ENCODE measurements around the gene SUPT6H.
"Not testable (repeated sequence)": the region's sequence is repeated elsewhere in the genome, so short reads cannot be mapped to it uniquely, and the experiment has no call there.

SUPT6H gene

GRCh38 chr17:28722417-28723158 is 60.6 kb downstream of the SUPT6H start:
- no peak for DNase-seq

- DNase-seq, result no peak
Measured at GRCh38 chr17:28723159-28723835, 61.3 kb downstream of the SUPT6H start.

DNA sequence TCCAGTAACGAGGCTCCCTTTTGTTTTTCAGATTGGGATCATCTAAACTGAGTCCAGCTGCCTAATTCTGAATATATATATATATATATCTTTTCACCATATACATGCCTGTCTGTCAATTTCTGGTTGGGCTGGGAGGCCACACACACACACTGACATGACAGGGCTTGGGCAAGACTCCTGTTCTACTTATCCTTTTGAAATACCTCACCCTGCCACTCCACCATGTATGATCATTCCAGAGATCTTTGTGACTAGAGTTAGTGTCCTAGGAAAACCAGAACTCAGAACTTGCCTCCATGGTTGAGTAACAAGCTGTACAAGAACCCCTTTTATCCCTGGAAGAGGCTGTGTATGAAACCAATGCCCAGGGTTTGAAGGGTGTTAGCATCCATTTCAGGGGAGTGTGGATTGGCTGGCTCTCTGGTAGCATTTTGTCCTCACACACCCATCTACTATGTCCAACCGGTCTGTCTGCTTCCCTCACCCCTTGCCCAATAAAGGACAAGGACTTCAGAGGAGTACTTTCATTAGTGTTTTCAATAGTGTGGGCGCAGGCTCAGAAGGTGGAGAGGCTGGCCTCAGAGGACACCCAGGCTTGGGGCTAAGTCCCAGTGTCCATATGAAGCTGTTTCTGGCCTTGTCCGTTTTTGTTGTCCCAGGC is 62.0 kb downstream of the SUPT6H start:
- DNase-seq, result not testable (repeated sequence)

GRCh38 chr17:28724500-28725165 is 62.6 kb downstream of the SUPT6H start:
- no peak for DNase-seq

- no peak for DNase-seq
Measured at GRCh38 chr17:28725166-28725659, 63.2 kb downstream of the SUPT6H start.

GRCh38 chr17:28725660-28726225 is 63.7 kb downstream of the SUPT6H start:
- DNase-seq, result no peak

DNA sequence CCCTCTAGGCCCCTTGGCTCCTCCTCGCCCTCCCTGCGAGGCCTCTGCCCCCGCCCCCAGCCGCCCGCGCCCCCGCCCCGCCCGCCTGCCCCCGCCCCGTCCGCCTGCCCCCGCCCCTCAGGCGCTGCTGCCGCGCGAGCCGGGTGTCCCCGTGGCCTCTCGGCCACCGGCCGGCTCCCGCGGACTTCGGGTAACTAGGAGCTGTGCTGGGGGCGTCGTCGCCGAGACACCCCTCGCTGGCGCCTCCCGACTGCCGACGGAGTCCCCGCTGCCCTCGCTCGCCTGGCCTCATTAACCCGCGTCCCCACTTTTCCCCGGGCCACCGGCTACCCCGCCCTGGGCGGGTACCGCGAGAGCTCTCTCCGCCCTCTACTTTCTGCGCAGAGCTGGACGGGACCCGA is 64.2 kb downstream of the SUPT6H start, which contains the start of gene TLCD1:
Gene TLCD1 (minus strand): TSS at position 8 of the 401 bp plus-strand sequence. CDS start 136 bp downstream, outside the sequence.
- peak; percentile 55 for DNase-seq

GRCh38 chr17:28726627-28727491 is 64.9 kb downstream of the SUPT6H start:
- peak; percentile 69 for DNase-seq

DNA sequence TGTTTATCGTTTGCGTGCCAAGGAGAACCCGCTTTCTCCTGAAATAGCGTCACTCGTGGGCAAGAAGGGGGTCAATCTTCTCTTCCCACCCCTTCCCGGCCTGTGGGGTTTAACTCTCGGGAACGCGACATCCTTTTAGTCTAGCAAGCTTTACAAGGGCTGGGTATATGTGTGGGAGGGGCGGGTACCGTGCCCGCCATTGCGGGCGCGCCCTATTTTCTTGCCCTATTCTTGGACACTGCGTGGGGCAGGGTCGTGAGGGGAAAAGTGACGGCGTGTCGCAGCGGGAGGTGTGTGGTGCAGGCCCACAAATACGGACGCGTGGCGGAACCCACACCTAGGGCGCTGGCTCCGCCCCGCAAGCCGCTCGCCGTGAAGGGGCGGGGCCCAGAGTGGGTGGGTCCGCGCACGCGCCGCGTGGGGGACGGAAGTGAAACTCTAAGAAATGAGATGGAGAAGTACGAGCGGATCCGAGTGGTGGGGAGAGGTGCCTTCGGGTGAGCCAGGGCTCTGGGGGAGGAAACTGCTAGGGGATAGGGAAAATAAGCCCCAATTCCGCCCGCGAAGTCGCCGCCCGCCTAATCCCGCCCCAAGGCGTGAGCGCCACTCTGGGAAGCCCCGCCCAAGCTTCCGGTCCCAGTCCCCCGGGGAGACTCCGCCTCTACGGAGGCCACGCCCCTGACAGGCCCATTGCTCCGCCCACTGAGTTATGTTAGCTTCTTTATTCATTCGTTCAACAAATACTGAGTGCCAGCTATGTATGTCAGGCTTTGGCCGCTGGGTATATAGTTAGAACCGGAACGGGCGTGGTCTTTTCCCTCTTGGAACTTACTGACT is 66.6 kb downstream of the SUPT6H start, which contains the start of gene NEK8:
Gene NEK8 (plus strand): TSS at position 425 of the 837 bp plus-strand sequence. CDS start 26 bp downstream, at position 451.
- peak; percentile 82 for DNase-seq

GRCh38 chr17:28729950-28730330 is 67.9 kb downstream of the SUPT6H start:
- DNase-seq, result no peak

- DNase-seq, result no peak
Measured at GRCh38 chr17:28733346-28733745, 71.3 kb downstream of the SUPT6H start.

GRCh38 chr17:28734712-28735241 is 72.8 kb downstream of the SUPT6H start:
- DNase-seq, result no peak

GRCh38 chr17:28735242-28735722 is 73.3 kb downstream of the SUPT6H start:
- no peak for DNase-seq

DNA sequence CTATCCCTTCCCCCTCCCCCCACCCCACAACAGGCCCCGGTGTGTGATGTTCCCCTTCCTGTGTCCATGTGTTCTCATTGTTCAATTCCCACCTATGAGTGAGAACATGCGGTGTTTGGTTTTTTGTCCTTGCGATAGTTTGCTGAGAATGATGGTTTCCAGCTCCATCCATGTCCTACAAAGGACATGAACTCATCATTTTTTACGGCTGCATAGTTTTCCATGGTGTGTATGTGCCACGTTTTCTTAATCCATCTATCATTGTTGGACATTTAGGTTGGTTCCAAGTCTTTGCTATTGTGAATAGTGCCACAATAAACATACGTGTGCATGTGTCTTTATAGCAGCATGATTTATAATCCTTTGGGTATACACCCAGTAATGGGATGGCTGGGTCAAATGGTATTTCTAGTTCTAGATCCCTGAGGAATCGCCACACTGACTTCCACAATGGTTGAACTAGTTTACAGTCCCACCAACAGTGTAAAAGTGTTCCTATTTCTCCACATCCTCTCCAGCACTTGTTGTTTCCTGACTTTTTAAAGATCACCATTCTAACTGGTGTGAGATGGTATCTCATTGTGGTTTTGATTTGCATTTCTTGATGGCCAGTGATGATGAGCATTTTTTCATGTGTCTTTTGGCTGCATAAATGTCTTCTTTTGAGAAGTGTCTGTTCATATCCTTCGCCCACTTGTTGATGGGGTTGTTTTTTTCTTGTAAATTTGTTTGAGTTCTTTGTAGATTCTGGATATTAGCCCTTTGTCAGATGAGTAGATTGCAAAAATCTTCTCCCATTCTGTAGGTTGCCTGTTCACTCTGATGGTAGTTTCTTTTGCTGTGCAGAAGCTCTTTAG is 74.1 kb downstream of the SUPT6H start:
- DNase-seq, result not testable (repeated sequence)

DNA sequence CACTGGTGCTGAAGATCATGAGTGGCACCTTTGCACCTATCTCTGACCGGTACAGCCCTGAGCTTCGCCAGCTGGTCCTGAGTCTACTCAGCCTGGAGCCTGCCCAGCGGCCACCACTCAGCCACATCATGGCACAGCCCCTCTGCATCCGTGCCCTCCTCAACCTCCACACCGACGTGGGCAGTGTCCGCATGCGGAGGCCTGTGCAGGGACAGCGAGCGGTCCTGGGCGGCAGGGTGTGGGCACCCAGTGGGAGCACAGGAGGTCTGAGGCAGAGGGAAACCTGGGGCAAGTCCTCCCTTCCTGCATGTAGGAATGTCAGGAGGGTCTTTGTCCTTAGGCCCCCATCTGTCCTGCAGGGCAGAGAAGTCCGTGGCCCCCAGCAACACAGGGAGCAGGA is 75.3 kb downstream of the SUPT6H start:
- no peak for DNase-seq

DNA sequence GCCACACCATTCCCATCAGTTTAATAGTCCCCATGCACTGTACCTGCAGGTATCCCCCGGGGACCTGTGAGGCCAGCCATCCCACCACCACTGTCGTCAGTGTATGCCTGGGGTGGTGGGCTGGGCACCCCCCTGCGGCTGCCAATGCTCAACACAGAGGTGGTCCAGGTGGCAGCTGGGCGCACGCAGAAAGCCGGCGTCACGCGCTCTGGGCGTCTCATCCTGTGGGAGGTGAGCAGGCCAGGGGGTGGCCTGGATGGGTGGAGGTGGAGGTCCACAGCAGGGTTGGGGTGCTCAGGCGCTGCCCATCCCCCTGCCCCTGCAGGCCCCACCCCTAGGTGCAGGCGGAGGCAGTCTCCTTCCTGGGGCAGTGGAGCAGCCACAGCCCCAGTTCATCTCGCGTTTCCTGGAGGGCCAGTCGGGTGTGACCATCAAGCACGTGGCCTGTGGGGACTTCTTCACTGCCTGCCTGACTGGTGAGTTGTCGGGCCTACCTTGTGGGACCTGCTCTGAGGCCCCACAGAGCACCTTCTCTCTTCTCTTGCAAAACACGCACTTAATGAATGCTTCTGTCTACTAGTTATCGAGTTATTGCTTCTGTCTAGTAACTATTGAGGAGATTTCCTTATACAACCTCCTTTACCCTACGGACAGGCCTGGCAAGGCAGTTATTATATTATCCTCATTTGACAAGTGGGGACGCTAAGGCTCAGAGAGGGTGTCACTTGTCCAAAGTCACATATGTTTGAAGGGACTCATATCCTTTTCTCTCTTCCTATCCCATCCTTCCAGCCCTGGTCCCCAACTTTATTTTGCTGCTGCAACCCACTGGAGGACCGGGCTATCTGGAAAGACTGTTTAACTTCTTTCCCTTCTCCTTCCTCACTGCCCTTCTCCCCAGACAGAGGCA is 76.0 kb downstream of the SUPT6H start:
- DNase-seq, result no peak

- no peak for DNase-seq
Measured at GRCh38 chr17:28738680-28739384, 76.8 kb downstream of the SUPT6H start.
